DND-41 (cell line): ENCODE data around the gene EMC7.

Source experiments
- CTCF ChIP-seq: IDR thresholded peaks from 2 replicates; pipeline ENCODE4 v1.5.1; 2012; ENCODE audit warnings: borderline replicate concordance, low read length, moderate library complexity, mild to moderate bottlenecking; ENCODE audit not compliant: poor library complexity, severe bottlenecking; ENCODE audit errors: extremely low read depth
- EZH2 ChIP-seq: IDR thresholded peaks from 3 replicates; pipeline ENCODE4 v1.6.1; 2012; ENCODE audit warnings: borderline replicate concordance, low read depth, mild to moderate bottlenecking, moderate library complexity, low read length, inconsistent platforms; ENCODE audit not compliant: severe bottlenecking

- TF ChIP-seq CTCF (peak; percentile 55), EZH2 (no peak)
Measured at GRCh38 chr15:34109797-34110663, 8.4 kb upstream of the EMC7 start.
